ENCODE data around the gene SH3RF3. TPM values are rescaled to one million over a fixed set of nuclear protein-coding genes. Genes with fewer than 3 reads are reported as not detected.

SH3RF3 gene
- total RNA-seq, 2 donors from 2014 or later = 1.3 to 2.5 TPM

GRCh38 chr2:109419171-109419756 is 290.3 kb downstream of the SH3RF3 start:
- Histone ChIP-seq H3K4me1 (no peaks in the 10 kb centered on the region), H3K36me3 (no peaks in the 10 kb centered on the region), H3K27me3 (no peaks in the 10 kb centered on the region), H3K27ac (no peak overlapping the region), H3K4me3 (no peak overlapping the region), H3K9ac (ENCODE audit: low read depth in 2 of 2, low read length in 2 of 2) (no peak overlapping the region), H3K9me3 (no peaks in the 10 kb centered on the region)
- intact Hi-C loops (cut with DNase I) = no loop called here
- no peak for DNase-seq
- no peak for TF ChIP-seq CTCF (IDR thresholded peaks at IDR 0.05)

- Histone ChIP-seq H3K27ac (no peak overlapping the region), H3K4me1 (no peaks in the 10 kb centered on the region), H3K9me3 (no peaks in the 10 kb centered on the region), H3K4me3 (no peak overlapping the region), H3K36me3 (no peaks in the 10 kb centered on the region), H3K27me3 (no peaks in the 10 kb centered on the region), H3K9ac (ENCODE audit: low read depth in 2 of 2, low read length in 2 of 2) (no peak overlapping the region)
- TF ChIP-seq CTCF (IDR thresholded peaks at IDR 0.05) = no peak
- intact Hi-C loops (cut with DNase I) = no loop called here
- DNase-seq = no peak
These were observed 291.0 kb downstream of the SH3RF3 start for GRCh38 chr2:109419960-109420370.

GRCh38 chr2:109421101-109421500 is 292.1 kb downstream of the SH3RF3 start:
- Histone ChIP-seq H3K9me3 (no peaks in the 10 kb centered on the region), H3K36me3 (no peaks in the 10 kb centered on the region), H3K9ac (ENCODE audit: low read depth in 2 of 2, low read length in 2 of 2) (no peak overlapping the region), H3K4me1 (no peaks in the 10 kb centered on the region), H3K27me3 (no peaks in the 10 kb centered on the region), H3K4me3 (no peak overlapping the region), H3K27ac (no peak overlapping the region)
- DNase-seq = no peak
- intact Hi-C loops (cut with DNase I) = no loop called here
- TF ChIP-seq CTCF (IDR thresholded peaks at IDR 0.05) = no peak

GRCh38 chr2:109421642-109422041 is 292.6 kb downstream of the SH3RF3 start:
- no peak for DNase-seq
- no peak overlapping the region for H3K27ac ChIP-seq
- no peaks in the 10 kb centered on the region for H3K27me3 ChIP-seq
- H3K4me3 ChIP-seq = no peak overlapping the region
- TF ChIP-seq CTCF (IDR thresholded peaks at IDR 0.05) = no peak
- H3K36me3 ChIP-seq = no peaks in the 10 kb centered on the region
- no peaks in the 10 kb centered on the region for H3K9me3 ChIP-seq
- intact Hi-C loops (cut with DNase I) = no loop called here
- no peaks in the 10 kb centered on the region for H3K4me1 ChIP-seq
- no peak overlapping the region for H3K9ac ChIP-seq (ENCODE audit: low read depth in 2 of 2, low read length in 2 of 2)

- DNase-seq = no peak
- no peaks in the 10 kb centered on the region for H3K4me1 ChIP-seq
- intact Hi-C loops (cut with DNase I) = no loop called here
- H3K9ac ChIP-seq (ENCODE audit: low read depth in 2 of 2, low read length in 2 of 2) = no peak overlapping the region
- H3K27me3 ChIP-seq = no peaks in the 10 kb centered on the region
- no peaks in the 10 kb centered on the region for H3K36me3 ChIP-seq
- no peak overlapping the region for H3K27ac ChIP-seq
- no peak for TF ChIP-seq CTCF (IDR thresholded peaks at IDR 0.05)
- no peaks in the 10 kb centered on the region for H3K9me3 ChIP-seq
- no peak overlapping the region for H3K4me3 ChIP-seq
These were observed 293.2 kb downstream of the SH3RF3 start for GRCh38 chr2:109422071-109422757.
